CD4-positive, alpha-beta T cell (primary cell): ENCODE data around the gene SPACA4. TPM values are rescaled to one million over a fixed set of nuclear protein-coding genes. Genes with fewer than 3 reads are reported as not detected.

Experiments
- ATAC-seq: fragments of 200-7000 bp; cut with Tn5 transposase; one replicate; pipeline ENCODE4 v1.10.0; 2022; ENCODE audit warnings: mild to moderate bottlenecking; ENCODE audit not compliant: poor library complexity
- CTCF ChIA-PET: fragments of 350-600 bp; sonication (Branson Sonifier 250); formaldehyde crosslinking; loops from one replicate; lab custom pipeline; 2021; ENCODE audit warnings: antibody characterized with exemption, inconsistent platforms; lab: Charles Lee
- POLR2A ChIA-PET: fragments of 350-600 bp; sonication (Branson Sonifier 250); formaldehyde crosslinking; loops from one replicate; lab custom pipeline; 2021; ENCODE audit warnings: antibody characterized with exemption, inconsistent platforms; lab: Charles Lee
- DNase-seq, 14 experiments: peaks; one replicate each; pipeline ENCODE4 v3.0.0-alpha.2; 2013 to 2020; ENCODE audit warnings: mixed read lengths in 2 of 14
- H3K27ac ChIP-seq, 2 donors: one replicate each; pipeline versions ENCODE4 v1.5.1 to v1.7.0; 2013; ENCODE audit warnings: low read length in 2 of 2, low read depth in 1 of 2, mild to moderate bottlenecking in 1 of 2
- H3K27me3 ChIP-seq, 2 experiments: 1 replicate in 1 of 2; 2 replicates in 1 of 2; pipeline versions ENCODE4 v1.6.1 to v1.7.0; 2013; ENCODE audit warnings: low read length in 2 of 2, control low read depth in 1 of 2, mild to moderate bottlenecking in 1 of 2, moderate library complexity in 1 of 2; ENCODE audit not compliant: insufficient read depth in 2 of 2, control insufficient read depth in 1 of 2
- H3K36me3 ChIP-seq: one replicate; pipeline ENCODE4 v1.6.1; 2013; ENCODE audit warnings: low read length, control low read depth; ENCODE audit not compliant: insufficient read depth
- H3K4me1 ChIP-seq: one replicate; pipeline ENCODE4 v1.6.1; 2013; ENCODE audit warnings: low read length, control low read depth; ENCODE audit not compliant: insufficient read depth
- H3K4me3 ChIP-seq: one replicate; pipeline ENCODE4 v1.5.1; 2013; ENCODE audit warnings: mild to moderate bottlenecking, low read length, moderate library complexity
- H3K9me3 ChIP-seq, 2 experiments: 1 replicate in 1 of 2; 2 replicates in 1 of 2; pipeline versions ENCODE4 v1.6.1 to v1.7.0; 2013; ENCODE audit warnings: low read length in 2 of 2, mild to moderate bottlenecking in 2 of 2, control low read depth in 1 of 2, moderate library complexity in 1 of 2; ENCODE audit not compliant: control insufficient read depth in 1 of 2, insufficient read depth in 1 of 2
- H3K27ac Mint-ChIP-seq: one replicate; pipeline ENCODE4 v1.8.0; 2020; ENCODE audit warnings: mixed read lengths
- H3K27me3 Mint-ChIP-seq: one replicate; pipeline ENCODE4 v1.8.0; 2021; ENCODE audit warnings: mixed read lengths
- H3K36me3 Mint-ChIP-seq: one replicate; pipeline ENCODE4 v1.8.0; 2021; ENCODE audit warnings: low read depth, mixed read lengths
- H3K4me1 Mint-ChIP-seq: one replicate; pipeline ENCODE4 v1.8.0; 2021; ENCODE audit warnings: low read depth, mixed read lengths
- H3K4me3 Mint-ChIP-seq: one replicate; pipeline ENCODE4 v1.8.0; 2020; ENCODE audit warnings: mild to moderate bottlenecking, mixed read lengths
- H3K9me3 Mint-ChIP-seq: one replicate; pipeline ENCODE4 v1.8.0; 2020; ENCODE audit warnings: mixed read lengths
- intact Hi-C, 2 experiments: fragments of 100-400 bp; cut with DNase I in 1 of 2; cut with micrococcal nuclease in 1 of 2; formaldehyde crosslinking; loops; one replicate each; pipeline versions ENCODE4 v1.15.1 to v1.9.0; 2023 to 2025; cut with DNase I, micrococcal nuclease
- total RNA-seq, 174 experiments: library from RNA in 2 of 174; stranded (reverse) in 2 of 174; gene quantifications; one replicate each; pipeline ENCODE4 v1.2.3 and lab custom pipeline; 2021 to 2026
- TF ChIP-seq, protein P1 (sequence below): fragments of 200-600 bp; IDR thresholded peaks from one replicate; pipeline ENCODE4 v1.8.0; 2022; ENCODE audit warnings: antibody characterized with exemption, mild to moderate bottlenecking

The SPACA4 gene
- total RNA-seq, 2 experiments from 2014 or later, result not detected

DNA sequence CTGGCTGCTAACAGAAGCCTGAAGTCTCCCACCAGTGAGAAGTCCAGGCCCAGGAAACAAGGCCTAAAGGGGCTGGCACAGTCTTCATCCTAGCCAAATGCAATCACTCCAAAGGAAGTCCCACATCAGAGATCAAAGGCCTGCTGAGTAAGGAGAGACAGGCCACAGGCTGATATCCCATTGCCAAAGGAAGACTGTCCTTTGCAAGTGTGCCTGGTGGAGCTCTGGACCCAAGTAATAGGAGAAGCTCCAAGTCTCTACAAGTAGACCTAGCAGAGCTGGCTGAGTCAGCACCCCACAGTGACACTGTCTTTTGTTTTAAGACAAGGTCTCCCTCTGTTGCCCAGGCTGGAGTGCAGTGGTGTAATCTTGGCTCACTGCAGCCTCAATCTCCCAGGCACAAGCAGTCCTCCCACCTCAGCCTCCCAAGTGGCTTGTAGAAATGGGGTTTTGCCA, 26.2 kb downstream of the SPACA4 start:
- Histone ChIP-seq H3K4me3 (no peak overlapping the region), H3K27me3 (no peaks in the 10 kb centered on the region), H3K9me3 (no peaks in the 10 kb centered on the region), H3K4me1 (peaks cover 48% of the 10 kb centered on the region), H3K36me3 (peaks cover 49% of the 10 kb centered on the region), H3K27ac (peak overlapping the region in 1 of 2 donors; percentile 94)
- CTCF ChIA-PET, result no interaction called here
- DNase-seq (peak in 1 of 14 experiments; percentile 29), ATAC-seq (no peak)
- Mint-ChIP-seq H3K9me3 (no peaks in the 10 kb centered on the region), H3K27me3 (no peaks in the 10 kb centered on the region), H3K4me3 (no peak overlapping the region), H3K27ac (peak overlapping the region; percentile 95), H3K36me3 (peaks cover 71% of the 10 kb centered on the region), H3K4me1 (peaks cover 44% of the 10 kb centered on the region)
- POLR2A ChIA-PET, result interaction anchor here (2.8 to 3.7 kb wide), 3 partner anchors 9 to 14 kb away, joined by 34 to 45 read pairs (median 43); partner anchors contain the start of genes CA11, RPL18 and SPHK2
- TF ChIP-seq, protein P1, sequence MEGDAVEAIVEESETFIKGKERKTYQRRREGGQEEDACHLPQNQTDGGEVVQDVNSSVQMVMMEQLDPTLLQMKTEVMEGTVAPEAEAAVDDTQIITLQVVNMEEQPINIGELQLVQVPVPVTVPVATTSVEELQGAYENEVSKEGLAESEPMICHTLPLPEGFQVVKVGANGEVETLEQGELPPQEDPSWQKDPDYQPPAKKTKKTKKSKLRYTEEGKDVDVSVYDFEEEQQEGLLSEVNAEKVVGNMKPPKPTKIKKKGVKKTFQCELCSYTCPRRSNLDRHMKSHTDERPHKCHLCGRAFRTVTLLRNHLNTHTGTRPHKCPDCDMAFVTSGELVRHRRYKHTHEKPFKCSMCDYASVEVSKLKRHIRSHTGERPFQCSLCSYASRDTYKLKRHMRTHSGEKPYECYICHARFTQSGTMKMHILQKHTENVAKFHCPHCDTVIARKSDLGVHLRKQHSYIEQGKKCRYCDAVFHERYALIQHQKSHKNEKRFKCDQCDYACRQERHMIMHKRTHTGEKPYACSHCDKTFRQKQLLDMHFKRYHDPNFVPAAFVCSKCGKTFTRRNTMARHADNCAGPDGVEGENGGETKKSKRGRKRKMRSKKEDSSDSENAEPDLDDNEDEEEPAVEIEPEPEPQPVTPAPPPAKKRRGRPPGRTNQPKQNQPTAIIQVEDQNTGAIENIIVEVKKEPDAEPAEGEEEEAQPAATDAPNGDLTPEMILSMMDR, result no peak
- intact Hi-C loops, result loop anchor here in 1 of 2 experiments (10.0 kb wide), 1 partner anchor 1242 kb away; the partner anchor contains the start of genes AKT1S1 and TBC1D17

DNA sequence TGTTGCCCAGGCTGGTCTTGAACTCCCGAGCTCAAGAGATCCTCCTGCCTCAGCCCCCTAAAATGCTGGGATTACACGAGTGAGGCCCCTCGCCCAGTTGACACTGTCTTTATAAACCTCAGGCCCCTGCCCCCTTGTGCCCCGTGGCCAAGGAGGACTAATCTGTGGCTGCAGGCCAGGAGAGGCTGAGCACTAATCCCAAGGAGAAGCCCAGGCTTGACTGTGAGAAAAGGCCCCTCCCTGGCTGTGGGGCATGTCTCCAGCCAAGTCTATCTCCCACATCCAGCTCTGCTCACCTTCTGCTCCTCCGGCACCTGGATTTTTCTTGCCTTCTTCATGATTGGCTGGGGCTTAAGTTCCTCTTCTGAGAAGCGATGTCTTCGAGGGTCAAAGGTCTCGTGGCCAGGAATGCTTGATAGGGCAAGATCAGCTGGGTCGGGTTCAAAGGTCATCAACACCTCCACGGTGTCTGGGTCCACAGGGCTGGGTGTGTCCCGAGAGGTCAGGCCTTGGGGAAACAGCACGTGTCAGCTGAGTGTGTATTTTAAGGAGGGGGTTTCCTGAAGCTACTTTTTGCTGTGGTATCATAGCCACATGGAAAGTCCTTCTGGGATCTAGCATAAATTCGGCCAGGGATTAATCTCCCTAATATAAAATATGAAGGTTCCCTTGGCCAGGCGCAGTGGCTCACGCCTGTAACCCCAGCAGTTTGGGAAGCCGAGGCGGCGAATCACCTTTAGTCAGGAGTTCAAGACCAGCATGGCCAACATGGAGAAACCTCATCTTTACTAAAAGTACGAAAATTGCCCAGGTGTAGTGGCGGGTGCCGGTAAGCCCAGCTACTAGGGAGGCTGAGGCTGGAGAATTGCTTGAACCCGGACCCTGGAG, 26.9 kb downstream of the SPACA4 start:
- peaks cover 55% of the 10 kb centered on the region for H3K4me1 ChIP-seq
- peak overlapping the region; percentile 78 to 94 for H3K27ac ChIP-seq
- peaks cover 48% of the 10 kb centered on the region for H3K36me3 ChIP-seq
- no peaks in the 10 kb centered on the region for H3K27me3 ChIP-seq
- CTCF ChIA-PET, result interaction anchor here (0.7 to 1.2 kb wide), 2 partner anchors 14 to 338 kb away, joined by 3 to 4 read pairs; partner anchors contain the start of genes RPL18 and SPHK2
- no peaks in the 10 kb centered on the region for H3K9me3 ChIP-seq
- no peaks in the 10 kb centered on the region for H3K9me3 Mint-ChIP-seq
- H3K27me3 Mint-ChIP-seq, result no peaks in the 10 kb centered on the region
- no peak for ATAC-seq
- peak overlapping the region; percentile 90 for H3K4me3 Mint-ChIP-seq
- H3K4me3 ChIP-seq, result peak overlapping the region; percentile 71
- peaks cover 51% of the 10 kb centered on the region for H3K4me1 Mint-ChIP-seq
- H3K27ac Mint-ChIP-seq, result peak overlapping the region; percentile 95
- POLR2A ChIA-PET, result interaction anchor here (0.5 to 3.7 kb wide), 13 partner anchors 9 to 927 kb away, joined by 3 to 45 read pairs (median 3); partner anchors contain the start of genes CA11, GYS1, RPL18 and RUVBL2
- intact Hi-C loops, result loop anchor here in 1 of 2 experiments (1.0 to 10.0 kb wide), 4 partner anchors 9 to 1241 kb away; partner anchors contain the start of genes AKT1S1, RPL18, SPHK2 and TBC1D17
- peaks cover 67% of the 10 kb centered on the region for H3K36me3 Mint-ChIP-seq
- peak in 1 of 14 experiments; percentile 38 for DNase-seq
- TF ChIP-seq, protein P1, result no peak

DNA sequence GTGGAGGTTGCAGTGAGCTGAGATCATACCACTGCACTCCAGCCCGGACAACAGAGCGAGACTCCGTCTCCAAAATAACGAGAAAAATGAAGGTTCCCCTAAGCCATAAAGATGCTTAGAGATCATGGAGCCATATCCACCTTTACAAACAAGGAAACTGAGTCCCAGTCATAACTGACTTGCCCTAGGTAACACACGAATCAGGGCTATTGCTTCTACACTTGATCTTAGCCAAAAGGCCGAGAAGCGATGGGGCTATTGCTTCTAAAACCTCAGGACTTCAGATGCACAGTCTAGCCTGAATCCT, 27.4 kb downstream of the SPACA4 start:
- H3K4me1 ChIP-seq, result peaks cover 61% of the 10 kb centered on the region
- intact Hi-C loops, result loop anchor here in 1 of 2 experiments (1.0 to 10.0 kb wide), 4 partner anchors 10 to 1241 kb away; partner anchors contain the start of genes AKT1S1, RPL18, SPHK2 and TBC1D17

More for the DNA sequence above, 27.4 kb downstream of the SPACA4 start:
- no peaks in the 10 kb centered on the region for H3K9me3 ChIP-seq
- ATAC-seq, result no peak
- no peaks in the 10 kb centered on the region for H3K27me3 ChIP-seq
- TF ChIP-seq, protein P1, result no peak
- no peaks in the 10 kb centered on the region for H3K27me3 Mint-ChIP-seq
- ChIA-PET CTCF (interaction anchor here (0.7 to 1.2 kb wide), 2 partner anchors 15 to 337 kb away, joined by 3 to 4 read pairs; partner anchors contain the start of genes RPL18 and SPHK2), POLR2A (interaction anchor here (0.5 to 3.7 kb wide), 15 partner anchors 9 to 927 kb away, joined by 3 to 45 read pairs (median 3); partner anchors contain the start of genes CA11, GYS1, RPL18 and RUVBL2)
- H3K27ac ChIP-seq, result peak overlapping the region; percentile 78 to 94
- no peaks in the 10 kb centered on the region for H3K9me3 Mint-ChIP-seq
- peaks cover 62% of the 10 kb centered on the region for H3K36me3 Mint-ChIP-seq
- peak overlapping the region; percentile 90 for H3K4me3 Mint-ChIP-seq
- H3K36me3 ChIP-seq, result peaks cover 46% of the 10 kb centered on the region
- peaks cover 57% of the 10 kb centered on the region for H3K4me1 Mint-ChIP-seq
- DNase-seq, result no peak
- peak overlapping the region; percentile 95 for H3K27ac Mint-ChIP-seq
- peak overlapping the region; percentile 71 for H3K4me3 ChIP-seq
